Mesenchymal stem cell (in vitro differentiated cells and primary cell): Measurements from ENCODE around the gene FCF1.

Experiments
- DNase-seq: peaks from one replicate; pipeline ENCODE4 v3.0.0-alpha.2; 2013
- H2AFZ ChIP-seq: one replicate; pipeline ENCODE4 v1.6.1; 2013; ENCODE audit warnings: low read depth, mild to moderate bottlenecking, control low read depth, inconsistent platforms, low read length, moderate library complexity
- H2AK5ac ChIP-seq: 2 replicates; pipeline ENCODE4 v1.6.1; 2013; ENCODE audit warnings: low read length, moderate library complexity, mild to moderate bottlenecking, inconsistent platforms; ENCODE audit not compliant: severe bottlenecking
- H2BK120ac ChIP-seq: one replicate; pipeline ENCODE4 v1.6.1; 2013; ENCODE audit warnings: low read depth, mild to moderate bottlenecking, inconsistent platforms, low read length, moderate library complexity
- H2BK12ac ChIP-seq, 2 experiments: one replicate each; pipeline ENCODE4 v1.6.1; 2013; ENCODE audit warnings: inconsistent platforms in 2 of 2, low read length in 2 of 2, mild to moderate bottlenecking in 2 of 2, moderate library complexity in 2 of 2, control low read depth in 1 of 2
- H2BK15ac ChIP-seq: one replicate; pipeline ENCODE4 v1.6.1; 2013; ENCODE audit warnings: mild to moderate bottlenecking, low read depth, inconsistent platforms; ENCODE audit not compliant: poor library complexity, severe bottlenecking
- H2BK5ac ChIP-seq: 2 replicates; pipeline ENCODE4 v1.6.1; 2013; ENCODE audit warnings: low read depth, mild to moderate bottlenecking, low read length, control low read depth, inconsistent platforms; ENCODE audit not compliant: poor library complexity, severe bottlenecking
- H3K14ac ChIP-seq, 2 experiments: one replicate each; pipeline ENCODE4 v1.6.1; 2013; ENCODE audit warnings: inconsistent platforms in 2 of 2, low read length in 2 of 2, control low read depth in 1 of 2, mild to moderate bottlenecking in 1 of 2, moderate library complexity in 1 of 2
- H3K18ac ChIP-seq, 2 experiments: one replicate each; pipeline ENCODE4 v1.6.1; 2013; ENCODE audit warnings: inconsistent platforms in 2 of 2, low read length in 2 of 2, control low read depth in 1 of 2, low read depth in 1 of 2, mild to moderate bottlenecking in 1 of 2
- H3K23ac ChIP-seq, 2 experiments: one replicate each; pipeline ENCODE4 v1.6.1; 2013; ENCODE audit warnings: inconsistent platforms in 2 of 2, low read length in 2 of 2, mild to moderate bottlenecking in 2 of 2, moderate library complexity in 2 of 2, control low read depth in 1 of 2
- H3K27ac ChIP-seq: 2 replicates; pipeline ENCODE4 v1.5.1; 2013; ENCODE audit warnings: mild to moderate bottlenecking, moderate library complexity, low read length, control low read depth, inconsistent platforms; ENCODE audit not compliant: poor library complexity, severe bottlenecking
- H3K27me3 ChIP-seq, 2 experiments: 2 replicates each; pipeline versions ENCODE4 v1.6.1 to v1.7.0; 2013; ENCODE audit warnings: low read length in 2 of 2, mild to moderate bottlenecking in 2 of 2, moderate library complexity in 2 of 2, control low read depth in 1 of 2, inconsistent platforms in 1 of 2; ENCODE audit not compliant: control insufficient read depth in 1 of 2, insufficient read depth in 1 of 2
- H3K36me3 ChIP-seq, 2 experiments: 2 replicates each; pipeline versions ENCODE4 v1.6.1 to v1.7.0; 2013; ENCODE audit warnings: low read length in 2 of 2, control low read depth in 1 of 2, inconsistent platforms in 1 of 2, low read depth in 1 of 2, mild to moderate bottlenecking in 1 of 2; ENCODE audit not compliant: insufficient read depth in 2 of 2, control insufficient read depth in 1 of 2
- H3K4ac ChIP-seq, 2 experiments: one replicate each; pipeline ENCODE4 v1.6.1; 2013; ENCODE audit warnings: inconsistent platforms in 2 of 2, low read length in 2 of 2, mild to moderate bottlenecking in 2 of 2, moderate library complexity in 2 of 2, control low read depth in 1 of 2, low read depth in 1 of 2
- H3K4me1 ChIP-seq: 2 replicates; pipeline ENCODE4 v1.6.1; 2013; ENCODE audit warnings: low read depth, low read length, control low read depth; ENCODE audit not compliant: control insufficient read depth, insufficient read depth
- H3K4me2 ChIP-seq: 2 replicates; pipeline ENCODE4 v1.6.1; 2013; ENCODE audit warnings: low read length, mild to moderate bottlenecking, inconsistent platforms; ENCODE audit not compliant: poor library complexity, severe bottlenecking
- H3K4me3 ChIP-seq, 2 experiments: 2 replicates each; pipeline versions ENCODE4 v1.5.1 to v1.7.0; 2013; ENCODE audit warnings: low read length in 2 of 2, mild to moderate bottlenecking in 2 of 2, control low read depth in 1 of 2, low read depth in 1 of 2; ENCODE audit not compliant: insufficient read depth in 1 of 2
- H3K79me1 ChIP-seq: replicated peaks from 2 replicates; pipeline ENCODE4 v1.6.1; 2013; ENCODE audit warnings: mild to moderate bottlenecking, control low read depth, low read length, inconsistent platforms; ENCODE audit not compliant: poor library complexity, severe bottlenecking
- H3K9ac ChIP-seq: 2 replicates; pipeline ENCODE4 v1.7.0; 2013; ENCODE audit warnings: mild to moderate bottlenecking, low read length, moderate library complexity
- H3K9me3 ChIP-seq: 2 replicates; pipeline ENCODE4 v1.7.0; 2013; ENCODE audit warnings: mild to moderate bottlenecking, low read length; ENCODE audit not compliant: control insufficient read depth
- H4K8ac ChIP-seq: one replicate; pipeline ENCODE4 v1.6.1; 2013; ENCODE audit warnings: inconsistent platforms, mild to moderate bottlenecking, low read length, moderate library complexity
- H4K91ac ChIP-seq: one replicate; pipeline ENCODE4 v1.6.1; 2013; ENCODE audit warnings: mild to moderate bottlenecking, low read length, inconsistent platforms
- WGBS: methylation state at CpG from one replicate; pipeline ENCODE4 v1.1.7; 2013; ENCODE audit warnings: mixed read lengths; 5-methylcytosine and 5-hydroxymethylcytosine counted together

FCF1 gene

GRCh38 chr14:74697976-74698375 is 15.0 kb upstream of the FCF1 start:
- H3K9me3 ChIP-seq, result no peaks in the 10 kb centered on the region
- H2AK5ac ChIP-seq, result no peak overlapping the region
- no peak overlapping the region for H3K18ac ChIP-seq
- no peak overlapping the region for H3K23ac ChIP-seq
- H3K4me1 ChIP-seq, result no peaks in the 10 kb centered on the region
- H3K4me2 ChIP-seq, result no peak overlapping the region
- 91% methylated on average over 2 of the region's 2 CpGs for WGBS
- peaks cover 6 to 10% of the 10 kb centered on the region in 2 experiments for H3K36me3 ChIP-seq
- H3K4ac ChIP-seq, result no peak overlapping the region
- no peak overlapping the region for H4K91ac ChIP-seq
- no peak overlapping the region for H2BK120ac ChIP-seq
- H3K27me3 ChIP-seq, result no peaks in the 10 kb centered on the region
- H3K9ac ChIP-seq, result peak overlapping the region; percentile 44
- H3K4me3 ChIP-seq, result peak overlapping the region in 1 of 2 experiments; percentile 2
- H4K8ac ChIP-seq, result no peak overlapping the region
- H3K27ac ChIP-seq, result no peak overlapping the region
- H2BK12ac ChIP-seq, result no peak overlapping the region
- DNase-seq, result no peak
- H2BK5ac ChIP-seq, result no peak overlapping the region
- H2AFZ ChIP-seq, result no peak overlapping the region
- no peak overlapping the region for H3K14ac ChIP-seq
- no peak overlapping the region for H2BK15ac ChIP-seq
- peaks cover 5% of the 10 kb centered on the region for H3K79me1 ChIP-seq

GRCh38 chr14:74698465-74698864 is 14.5 kb upstream of the FCF1 start:
- Histone ChIP-seq H2AK5ac (no peak overlapping the region), H3K27ac (no peak overlapping the region), H4K91ac (no peak overlapping the region), H3K9ac (no peak overlapping the region), H2BK15ac (no peak overlapping the region), H3K4me3 (no peak overlapping the region), H3K36me3 (peaks cover 6 to 10% of the 10 kb centered on the region in 2 experiments), H3K27me3 (no peaks in the 10 kb centered on the region), H2BK120ac (no peak overlapping the region), H4K8ac (no peak overlapping the region), H3K4me2 (no peak overlapping the region), H3K9me3 (no peaks in the 10 kb centered on the region), H3K4me1 (no peaks in the 10 kb centered on the region), H2AFZ (no peak overlapping the region), H2BK5ac (no peak overlapping the region), H3K18ac (no peak overlapping the region), H3K14ac (no peak overlapping the region), H3K23ac (no peak overlapping the region), H2BK12ac (no peak overlapping the region), H3K79me1 (peaks cover 4% of the 10 kb centered on the region), H3K4ac (no peak overlapping the region)
- WGBS, result over 99% methylated on average over 4 of the region's 4 CpGs
- no peak for DNase-seq

GRCh38 chr14:74702293-74702692 is 10.7 kb upstream of the FCF1 start:
- Histone ChIP-seq H3K4me1 (no peaks in the 10 kb centered on the region), H2AFZ (no peak overlapping the region), H3K4me3 (no peak overlapping the region), H3K9ac (no peak overlapping the region), H3K4ac (no peak overlapping the region), H3K4me2 (no peak overlapping the region), H3K27me3 (no peaks in the 10 kb centered on the region), H2BK15ac (no peak overlapping the region), H3K18ac (no peak overlapping the region), H3K14ac (no peak overlapping the region), H3K79me1 (peaks cover 9% of the 10 kb centered on the region), H4K91ac (no peak overlapping the region), H3K27ac (no peak overlapping the region), H2BK12ac (no peak overlapping the region), H4K8ac (no peak overlapping the region), H3K36me3 (peaks cover 6 to 10% of the 10 kb centered on the region in 2 experiments), H3K23ac (no peak overlapping the region), H2BK5ac (no peak overlapping the region), H2AK5ac (no peak overlapping the region), H2BK120ac (no peak overlapping the region), H3K9me3 (no peaks in the 10 kb centered on the region)
- WGBS, result 98% methylated on average over 2 of the region's 2 CpGs
- no peak for DNase-seq

- Histone ChIP-seq H2BK15ac (no peak overlapping the region), H3K9me3 (no peaks in the 10 kb centered on the region), H3K27me3 (no peaks in the 10 kb centered on the region), H3K27ac (no peak overlapping the region), H4K91ac (no peak overlapping the region), H3K18ac (no peak overlapping the region), H3K4ac (no peak overlapping the region), H2BK5ac (no peak overlapping the region), H3K4me2 (no peak overlapping the region), H4K8ac (no peak overlapping the region), H3K23ac (no peak overlapping the region), H3K14ac (no peak overlapping the region), H3K79me1 (peaks cover 9% of the 10 kb centered on the region), H2AK5ac (no peak overlapping the region), H3K9ac (no peak overlapping the region), H2AFZ (no peak overlapping the region), H2BK120ac (no peak overlapping the region), H2BK12ac (no peak overlapping the region), H3K4me1 (no peaks in the 10 kb centered on the region), H3K36me3 (peaks cover 6 to 10% of the 10 kb centered on the region in 2 experiments), H3K4me3 (no peak overlapping the region)
- DNase-seq, result no peak
- WGBS, result 100% methylated on average over 2 of the region's 3 CpGs
These were observed 9.9 kb upstream of the FCF1 start for GRCh38 chr14:74703043-74703442.
